Body of pancreas (tissue), 4 donors: Measurements from ENCODE around the gene NEUROG3. TPM values are rescaled to one million over a fixed set of nuclear protein-coding genes. Genes with fewer than 3 reads are reported as not detected.
"Not testable (repeated sequence)": the region's sequence is repeated elsewhere in the genome, so short reads cannot be mapped to it uniquely, and the experiment has no call there.

ENCODE experiments used
- ATAC-seq: fragments of 150-250 bp; one replicate; pipeline ENCODE4 v1.9.1; 2016
- DNase-seq, 4 donors: peaks; one replicate each; pipeline ENCODE4 v3.0.0-alpha.2; 2019
- H3K27ac ChIP-seq, 4 donors: fragments of 200-600 bp; sonication (generic); 1 replicate in 3 of 4; 2 replicates in 1 of 4; pipeline versions ENCODE4 v1.5.1 to v1.6.1; 2016 to 2019; ENCODE audit warnings: mild to moderate bottlenecking in 1 of 4, mixed read lengths in 1 of 4, moderate library complexity in 1 of 4
- H3K27me3 ChIP-seq, 2 donors: fragments of 200-600 bp; sonication (generic); one replicate each; pipeline ENCODE4 v1.6.0; 2016; ENCODE audit warnings: mild to moderate bottlenecking in 1 of 2
- H3K36me3 ChIP-seq, 2 donors: fragments of 200-600 bp; sonication (generic); replicated peaks in 1 of 2; 2 replicates each; pipeline ENCODE4 v1.5.1; 2016; ENCODE audit warnings: low read depth in 2 of 2; ENCODE audit not compliant: insufficient read depth in 1 of 2
- H3K4me1 ChIP-seq: fragments of 200-600 bp; sonication (generic); one replicate; pipeline ENCODE4 v1.6.0; 2016
- H3K4me3 ChIP-seq, 2 donors: fragments of 200-600 bp; sonication (generic); 1 replicate in 1 of 2; 2 replicates in 1 of 2; pipeline ENCODE4 v1.5.1; 2016 to 2019
- H3K9me3 ChIP-seq, 3 donors: fragments of 200-600 bp; sonication (generic); 1 replicate in 2 of 3; 2 replicates in 1 of 3; pipeline ENCODE4 v1.5.1; 2016
- POLR2A ChIP-seq, 3 donors: fragments of 450-650 bp; IDR thresholded peaks; one replicate each; pipeline ENCODE4 v1.6.1; 2016; ENCODE audit warnings: antibody characterized with exemption in 3 of 3, mild to moderate bottlenecking in 2 of 3
- WGBS, 2 donors: methylation state at CpG; one replicate each; pipeline ENCODE4 v1.1.5; 2017; 5-methylcytosine and 5-hydroxymethylcytosine counted together
- intact Hi-C: fragments of 100-400 bp; cut with DNase I; formaldehyde crosslinking; loops from one replicate; pipeline ENCODE4 v1.15.1; 2023
- total RNA-seq, 2 donors: library from RNA; depleted of rRNA; stranded (reverse); fragments of >200 nt; gene quantifications; one replicate each; pipeline ENCODE4 v1.1.0, GENCODE V29; 2016
- TF ChIP-seq, protein P1 (sequence below), 7 experiments: fragments of 450-650 bp in 4 of 7; fragments of 200-600 bp in 3 of 7; sonication (generic) in 3 of 7; IDR thresholded peaks; one replicate each; pipeline ENCODE4 v1.5.1; 2016 to 2019; ENCODE audit warnings: antibody characterized with exemption in 7 of 7

Gene NEUROG3
- total RNA-seq, 2 donors from 2014 or later, result not detected

- no peak for ATAC-seq
- Histone ChIP-seq H3K36me3 (no peaks in the 10 kb centered on the region), H3K27me3 (no peaks in the 10 kb centered on the region), H3K4me1 (no peaks in the 10 kb centered on the region), H3K27ac (no peak overlapping the region), H3K4me3 (no peak overlapping the region), H3K9me3 (peaks cover 0 to 13% (median 0%) of the 10 kb centered on the region in 3 donors)
- no peak for DNase-seq
- TF ChIP-seq POLR2A (IDR thresholded peaks at IDR 0.05), result no peak
- TF ChIP-seq, protein P1, sequence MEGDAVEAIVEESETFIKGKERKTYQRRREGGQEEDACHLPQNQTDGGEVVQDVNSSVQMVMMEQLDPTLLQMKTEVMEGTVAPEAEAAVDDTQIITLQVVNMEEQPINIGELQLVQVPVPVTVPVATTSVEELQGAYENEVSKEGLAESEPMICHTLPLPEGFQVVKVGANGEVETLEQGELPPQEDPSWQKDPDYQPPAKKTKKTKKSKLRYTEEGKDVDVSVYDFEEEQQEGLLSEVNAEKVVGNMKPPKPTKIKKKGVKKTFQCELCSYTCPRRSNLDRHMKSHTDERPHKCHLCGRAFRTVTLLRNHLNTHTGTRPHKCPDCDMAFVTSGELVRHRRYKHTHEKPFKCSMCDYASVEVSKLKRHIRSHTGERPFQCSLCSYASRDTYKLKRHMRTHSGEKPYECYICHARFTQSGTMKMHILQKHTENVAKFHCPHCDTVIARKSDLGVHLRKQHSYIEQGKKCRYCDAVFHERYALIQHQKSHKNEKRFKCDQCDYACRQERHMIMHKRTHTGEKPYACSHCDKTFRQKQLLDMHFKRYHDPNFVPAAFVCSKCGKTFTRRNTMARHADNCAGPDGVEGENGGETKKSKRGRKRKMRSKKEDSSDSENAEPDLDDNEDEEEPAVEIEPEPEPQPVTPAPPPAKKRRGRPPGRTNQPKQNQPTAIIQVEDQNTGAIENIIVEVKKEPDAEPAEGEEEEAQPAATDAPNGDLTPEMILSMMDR (IDR thresholded peaks at IDR 0.05), result no peak
- intact Hi-C loops, result no loop called here
Measured at GRCh38 chr10:69549959-69550358, 23.3 kb downstream of the NEUROG3 start.

GRCh38 chr10:69541463-69541862 is 31.8 kb downstream of the NEUROG3 start:
- H3K36me3 ChIP-seq, result no peaks in the 10 kb centered on the region
- H3K9me3 ChIP-seq, result no peaks in the 10 kb centered on the region
- H3K27ac ChIP-seq, result no peak overlapping the region
- H3K4me1 ChIP-seq, result no peaks in the 10 kb centered on the region
- TF ChIP-seq POLR2A (IDR thresholded peaks at IDR 0.05), result no peak
- TF ChIP-seq, protein P1 (IDR thresholded peaks at IDR 0.05), result no peak
- H3K4me3 ChIP-seq, result no peak overlapping the region
- no peak for DNase-seq
- 40 to 56% methylated on average over 2 of the region's 2 CpGs for whole genome bisulfite sequencing, 2 donors
- intact Hi-C loops, result no loop called here
- no peak for ATAC-seq
- no peaks in the 10 kb centered on the region for H3K27me3 ChIP-seq

DNA sequence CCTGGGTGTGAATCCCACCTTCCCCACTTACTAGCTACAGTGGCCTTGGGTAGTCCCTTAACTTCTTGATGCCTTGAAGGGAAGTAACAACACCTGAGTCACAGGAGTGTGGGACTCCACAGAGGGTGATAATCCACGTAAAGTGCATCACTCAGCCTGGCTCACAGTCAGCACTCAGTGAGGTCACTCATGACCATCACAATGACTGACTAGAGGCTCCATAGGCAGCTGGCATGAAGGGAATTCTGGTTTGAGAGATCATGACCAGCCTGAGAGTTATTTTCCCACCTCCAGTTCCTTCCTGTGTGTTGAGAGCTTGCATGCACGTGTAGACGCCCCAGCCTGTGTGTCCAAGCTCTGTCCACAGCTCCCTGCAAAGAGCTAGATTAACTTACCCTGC is 34.8 kb downstream of the NEUROG3 start:
- DNase-seq (no peak), ATAC-seq (no peak)
- WGBS, 2 donors, result 59 to 66% methylated on average over 3 of the region's 3 CpGs
- H3K27me3 ChIP-seq, result no peaks in the 10 kb centered on the region
- TF ChIP-seq, protein P1 (IDR thresholded peaks at IDR 0.05), result no peak
- no peak for TF ChIP-seq POLR2A (IDR thresholded peaks at IDR 0.05)
- H3K27ac ChIP-seq, result no peak overlapping the region
- H3K4me1 ChIP-seq, result no peaks in the 10 kb centered on the region
- no peaks in the 10 kb centered on the region for H3K9me3 ChIP-seq
- no peak overlapping the region for H3K4me3 ChIP-seq
- H3K36me3 ChIP-seq, result no peaks in the 10 kb centered on the region
- intact Hi-C loops, result no loop called here

DNA sequence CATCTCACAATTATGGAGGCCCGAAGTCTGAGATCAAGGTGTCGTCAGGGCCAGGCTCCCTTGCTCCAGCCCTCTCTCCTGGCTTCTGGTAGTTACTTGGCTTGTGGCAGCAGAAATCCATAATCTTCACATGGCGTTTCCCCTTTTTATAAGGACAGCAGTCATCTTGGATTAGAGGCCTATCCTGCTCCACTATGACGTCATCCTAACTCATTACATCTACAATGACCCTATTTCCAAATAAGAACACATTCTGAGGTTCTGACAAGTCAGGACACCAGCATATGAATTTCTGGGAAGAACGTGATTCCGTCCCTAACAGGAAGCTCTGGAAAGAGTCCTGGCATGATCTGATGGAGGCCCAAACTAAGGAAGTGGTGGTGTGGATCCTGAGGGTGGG is 35.8 kb downstream of the NEUROG3 start:
- intact Hi-C loops, result no loop called here
- TF ChIP-seq, protein P1 (IDR thresholded peaks at IDR 0.05), result no peak
- ATAC-seq (no peak), DNase-seq (no peak)
- H3K9me3 ChIP-seq, result no peaks in the 10 kb centered on the region
- no peak overlapping the region for H3K27ac ChIP-seq
- no peaks in the 10 kb centered on the region for H3K36me3 ChIP-seq
- WGBS, 2 donors, result 81 to 91% methylated on average over 6 of the region's 6 CpGs
- no peaks in the 10 kb centered on the region for H3K4me1 ChIP-seq
- H3K4me3 ChIP-seq, result no peak overlapping the region
- H3K27me3 ChIP-seq, result no peaks in the 10 kb centered on the region

GRCh38 chr10:69536521-69536920 is 36.7 kb downstream of the NEUROG3 start:
- DNase-seq, H3K9me3 ChIP-seq, H3K36me3 ChIP-seq, H3K27me3 ChIP-seq, H3K4me1 ChIP-seq, H3K27ac ChIP-seq, intact Hi-C loops, H3K4me3 ChIP-seq, ATAC-seq: not testable (repeated sequence)
- WGBS, 2 donors, result 85% methylated on average over 11 of the region's 11 CpGs
